HepG2 (cell line): Measurements from ENCODE around the gene CELSR2. TPM values are rescaled to one million over a fixed set of nuclear protein-coding genes. Genes with fewer than 3 reads are reported as not detected.

Source experiments
- ATAC-seq: fragments of 200-7000 bp; cut with Tn5 transposase; 3 replicates; pipeline ENCODE4 v1.9.1; 2020; ENCODE audit warnings: mild to moderate bottlenecking, moderate library complexity
- BruUV-seq: library from RNA; stranded (reverse); fragments of 400-500 nt; replicated peaks from 2 replicates; lab custom pipeline; 2021; lab: Mats Ljungman, UMichigan
- CTCF ChIA-PET: fragments of 300-600 bp; formaldehyde crosslinking; extraction: SDS; loops from one replicate; lab custom pipeline; 2021; ENCODE audit warnings: low total read pairs, inconsistent platforms, low intra/inter-chr PET ratio; lab: Yijun Ruan, JAX
- POLR2A ChIA-PET: fragments of 350-600 bp; sonication (Branson Sonifier 250); formaldehyde crosslinking; loops from one replicate; lab custom pipeline; 2020; ENCODE audit warnings: antibody characterized with exemption, inconsistent platforms; lab: Yijun Ruan, JAX
- DNase-seq: peaks from one replicate; pipeline ENCODE4 v3.0.0-alpha.2; 2015; ENCODE audit warnings: low spot score
- FAIRE-seq: peaks from 3 replicates; lab custom pipeline; 2011; peaks lifted over from hg19 to GRCh38; lab: Jason Lieb, UNC
- H2AFZ ChIP-seq: one replicate; pipeline ENCODE4 v1.6.1; 2011; ENCODE audit warnings: low read length, inconsistent platforms
- H3K27ac ChIP-seq: fragments of 300-600 bp; 3 replicates; pipeline ENCODE4 v1.8.0; 2011; ENCODE audit warnings: mixed run types, mild to moderate bottlenecking, mixed read lengths, low read length, inconsistent platforms; ENCODE audit not compliant: insufficient read depth; ENCODE audit errors: extremely low read length
- H3K27me3 ChIP-seq, 2 experiments: fragments of 200-600 bp in 1 of 2; 2 replicates in 1 of 2; 3 replicates in 1 of 2; pipeline versions ENCODE4 v1.6.0 to v1.8.0; 2011; ENCODE audit warnings: low read length in 2 of 2, mild to moderate bottlenecking in 2 of 2, moderate library complexity in 2 of 2, inconsistent platforms in 1 of 2; ENCODE audit not compliant: insufficient read depth in 2 of 2, control insufficient read depth in 1 of 2
- H3K36me3 ChIP-seq, 2 experiments: fragments of 200-600 bp in 1 of 2; replicated peaks in 1 of 2; 2 replicates in 1 of 2; 3 replicates in 1 of 2; pipeline versions ENCODE4 v1.5.1 to v1.8.0; 2011; ENCODE audit warnings: low read length in 2 of 2, inconsistent platforms in 1 of 2; ENCODE audit not compliant: insufficient read depth in 2 of 2, control insufficient read depth in 1 of 2
- H3K4me1 ChIP-seq: 2 replicates; pipeline ENCODE4 v1.5.1; 2012; ENCODE audit warnings: low read length, inconsistent platforms; ENCODE audit not compliant: insufficient read depth
- H3K4me2 ChIP-seq: 2 replicates; pipeline ENCODE4 v1.6.0; 2011; ENCODE audit warnings: low read depth, low read length, inconsistent platforms
- H3K4me3 ChIP-seq, 3 experiments: fragments of 200-600 bp in 1 of 3; sonication (generic), shearing (Covaris generic) in 1 of 3; replicated peaks in 1 of 3; 2 replicates each; pipeline ENCODE4 v1.5.1; 2011 to 2016; ENCODE audit warnings: low read length in 3 of 3, inconsistent platforms in 2 of 3, low read depth in 2 of 3, mild to moderate bottlenecking in 2 of 3, control low read depth in 1 of 3, mixed read lengths in 1 of 3; ENCODE audit not compliant: insufficient read depth in 1 of 3
- H3K79me2 ChIP-seq: one replicate; pipeline ENCODE4 v1.6.1; 2011; ENCODE audit warnings: low read length, inconsistent platforms; ENCODE audit not compliant: insufficient read depth
- H3K9ac ChIP-seq: 2 replicates; pipeline ENCODE4 v1.6.0; 2011; ENCODE audit warnings: mild to moderate bottlenecking, low read depth, low read length, inconsistent platforms; ENCODE audit not compliant: insufficient read depth
- H3K9me3 ChIP-seq: 2 replicates; pipeline ENCODE4 v1.5.1; 2012; ENCODE audit warnings: mild to moderate bottlenecking, low read length
- H4K20me1 ChIP-seq: 2 replicates; pipeline ENCODE4 v1.6.0; 2011; ENCODE audit warnings: inconsistent platforms, mild to moderate bottlenecking, low read length, moderate library complexity; ENCODE audit not compliant: insufficient read depth
- CREM ChIP-seq, 2 experiments: sonication (generic) in 1 of 2; formaldehyde crosslinking in 1 of 2; IDR thresholded peaks; 2 replicates each; pipeline versions ENCODE4 v1.4.0 to v1.6.1; 2016 to 2020; ENCODE audit warnings: antibody characterized with exemption in 1 of 2, mild to moderate bottlenecking in 1 of 2, missing genetic modification reagents in 1 of 2
- FOXC1 ChIP-seq: sonication (generic); formaldehyde crosslinking; IDR thresholded peaks from 2 replicates; pipeline ENCODE4 v1.8.0; 2022; ENCODE audit warnings: mild to moderate bottlenecking, missing genetic modification reagents, borderline replicate concordance
- HHEX ChIP-seq: IDR thresholded peaks from 2 replicates; pipeline ENCODE4 v1.6.1; 2016; ENCODE audit warnings: control low read depth
- NFIC ChIP-seq: IDR thresholded peaks from 2 replicates; pipeline ENCODE4 v1.6.1; 2012; ENCODE audit warnings: mild to moderate bottlenecking, low read length, inconsistent platforms
- PTBP1 ChIP-seq: fragments of 200-400 bp; formaldehyde crosslinking; IDR thresholded peaks from 2 replicates; pipeline ENCODE4 v1.6.1; 2018; ENCODE audit warnings: low read length, low read depth; ENCODE audit not compliant: poor library complexity, severe bottlenecking
- SRSF1 ChIP-seq: fragments of 200-400 bp; formaldehyde crosslinking; optimal IDR thresholded peaks from 2 replicates; pipeline ENCODE3; 2017; ENCODE audit warnings: mild to moderate bottlenecking, low read depth, low read length, moderate library complexity
- ZFP91 ChIP-seq: sonication (generic); formaldehyde crosslinking; IDR thresholded peaks from 2 replicates; pipeline ENCODE4 v1.9.0; 2022; ENCODE audit warnings: missing genetic modification reagents, mild to moderate bottlenecking, borderline replicate concordance
- ZNF232 ChIP-seq: sonication (generic); formaldehyde crosslinking; IDR thresholded peaks from 2 replicates; pipeline ENCODE4 v1.4.0; 2020; ENCODE audit warnings: missing genetic modification reagents, borderline replicate concordance
- ZNF30 ChIP-seq: sonication (generic); formaldehyde crosslinking; IDR thresholded peaks from 2 replicates; pipeline ENCODE4 v1.5.0; 2020; ENCODE audit warnings: mild to moderate bottlenecking, missing genetic modification reagents
- ZNF468 ChIP-seq: sonication (generic); formaldehyde crosslinking; IDR thresholded peaks from 2 replicates; pipeline ENCODE4 v1.8.0; 2022; ENCODE audit warnings: mild to moderate bottlenecking, moderate library complexity, missing genetic modification reagents
- WGBS: methylation state at CpG from one replicate; pipeline ENCODE4 v1.1.6; 2017; ENCODE audit warnings: low lambda C conversion rate; 5-methylcytosine and 5-hydroxymethylcytosine counted together
- in situ Hi-C: cut with HindIII; loops from 2 replicates; pipeline ENCODE4 v1.10.0; 2017; ENCODE audit warnings: low pct_unique_long_range_greater_than_20kb; ENCODE audit not compliant: extremely low pct_ligation_motif_present
- intact Hi-C: fragments of 100-400 bp; cut with micrococcal nuclease; formaldehyde crosslinking; loops from one replicate; pipeline ENCODE4 v1.10.0; 2022; ENCODE audit not compliant: unreplicated experiment
- polyA plus RNA-seq, 8 experiments: library from polyadenylated mRNA; depleted of rRNA in 3 of 8; stranded (reverse) in 7 of 8; unstranded in 1 of 8; fragments of >200 nt; fragmentation: Illumina TruSeq in 4 of 8; extraction: Trizol in 4 of 8; gene quantifications; 2 replicates each; pipeline versions ENCODE4 v1.2.1 to v1.2.3, GENCODE V29; 2011 to 2016; ENCODE audit warnings: low read depth in 4 of 8, missing spikeins in 1 of 8, mixed read lengths in 1 of 8; ENCODE audit not compliant: insufficient read depth in 1 of 8
- total RNA-seq, 5 experiments: library from RNA; depleted of rRNA; stranded (reverse); fragments of >200 nt; fragmentation: Illumina TruSeq; extraction: Trizol; gene quantifications; 2 replicates each; pipeline ENCODE4 v1.2.3, GENCODE V29; 2016; ENCODE audit warnings: low read depth in 1 of 5

The CELSR2 gene
- total and polyA plus RNA-seq, 2 of the 13 experiments (the other 11 are each of a cell fraction or from before 2014, with no cell fraction given) = 4.0 to 6.6 TPM

GRCh38 chr1:109246141-109246551 is 3.2 kb upstream of the CELSR2 start:
- no peaks in the 10 kb centered on the region for H3K79me2 ChIP-seq
- DNase-seq (no peak), FAIRE-seq (no peak), ATAC-seq (no peak)
- no peak for TF ChIP-seq ZNF232 (CRISPR knock-in tag)
- TF ChIP-seq NFIC = no peak
- no peak for TF ChIP-seq HHEX (CRISPR knock-in tag)
- TF ChIP-seq PTBP1 = no peak
- no peak for TF ChIP-seq ZNF468 (CRISPR knock-in tag)
- no peak for TF ChIP-seq ZNF30
- no peak for TF ChIP-seq CREM (IDR thresholded peaks at IDR 0.05)
- TF ChIP-seq CREM (CRISPR knock-in tag; IDR thresholded peaks at IDR 0.05) = no peak
- no peak for TF ChIP-seq FOXC1 (CRISPR knock-in tag)
- no peak for TF ChIP-seq SRSF1
- TF ChIP-seq ZFP91 (CRISPR knock-in tag) = no peak
- H2AFZ ChIP-seq = no peak overlapping the region
- no peaks in the 10 kb centered on the region for H3K36me3 ChIP-seq
- no peak overlapping the region for H3K4me2 ChIP-seq
- ChIA-PET CTCF (no interaction called here), POLR2A (interaction anchor here (0.7 kb wide), 1 partner anchor 543 kb away, joined by 3 read pairs; no protein-coding TSS in a partner anchor)
- peaks cover 37% of the 10 kb centered on the region for H3K4me1 ChIP-seq
- WGBS = 35% methylated on average over 7 of the region's 7 CpGs
- no peak overlapping the region for H3K4me3 ChIP-seq
- in situ Hi-C loops = no loop called here
- H3K9me3 ChIP-seq = no peaks in the 10 kb centered on the region
- no peak overlapping the region for H3K27ac ChIP-seq
- no TSS peak for BruUV-seq
- H3K9ac ChIP-seq = no peak overlapping the region
- intact Hi-C loops = no loop called here
- H4K20me1 ChIP-seq = no peaks in the 10 kb centered on the region
- H3K27me3 ChIP-seq = peaks cover 4 to 32% of the 10 kb centered on the region in 2 experiments; a peak in 4 of 5 replicates
